NK-92 treated with Interleukin-12 subunit alpha and Interleukin-12 subunit beta, amount 100 ng/mL, for 24 hours (cell line): Measurements from ENCODE around the gene DCTN4.

Source experiments
- DNase-seq: peaks from one replicate; lab custom pipeline; 2025; lab: John Stamatoyannopoulos, UW

DCTN4 gene

GRCh38 chr5:150738862-150739261 lies 20.0 kb downstream of the DCTN4 start:
- no peak for DNase-seq

GRCh38 chr5:150734579-150735384 lies 24.0 kb downstream of the DCTN4 start:
- DNase-seq: no peak

GRCh38 chr5:150731669-150732242 lies 27.1 kb downstream of the DCTN4 start:
- no peak for DNase-seq

- no peak for DNase-seq
These were observed 29.0 kb downstream of the DCTN4 start for GRCh38 chr5:150729859-150730258.

- DNase-seq: no peak
These were observed 35.0 kb downstream of the DCTN4 start for GRCh38 chr5:150723845-150724244.

- no peak for DNase-seq
These were observed 48.7 kb downstream of the DCTN4 start for GRCh38 chr5:150710165-150710564.

GRCh38 chr5:150706776-150707390 lies 51.9 kb downstream of the DCTN4 start:
- no peak for DNase-seq

GRCh38 chr5:150703762-150704161 lies 55.1 kb downstream of the DCTN4 start:
- no peak for DNase-seq

GRCh38 chr5:150700594-150701377 lies 58.0 kb downstream of the DCTN4 start, which contains the start of gene RBM22:
TSS of gene RBM22 (minus strand) at chr5:150701062. CDS start at chr5:150700985, 77 bp downstream.
- peak; percentile 86 for DNase-seq

GRCh38 chr5:150700246-150700593 lies 58.6 kb downstream of the DCTN4 start:
- no peak for DNase-seq

GRCh38 chr5:150694612-150695011 lies 64.2 kb downstream of the DCTN4 start:
- no peak for DNase-seq

GRCh38 chr5:150692276-150692675 lies 66.5 kb downstream of the DCTN4 start:
- DNase-seq: no peak

- DNase-seq: no peak
These were observed 68.1 kb downstream of the DCTN4 start for GRCh38 chr5:150690760-150691159.

- DNase-seq: no peak
These were observed 69.7 kb downstream of the DCTN4 start for GRCh38 chr5:150689120-150689519.

GRCh38 chr5:150676578-150676977 lies 82.2 kb downstream of the DCTN4 start:
- DNase-seq: no peak

GRCh38 chr5:150675069-150675468 lies 83.7 kb downstream of the DCTN4 start:
- no peak for DNase-seq

GRCh38 chr5:150674341-150674821 lies 84.4 kb downstream of the DCTN4 start:
- DNase-seq: no peak

- DNase-seq: no peak
These were observed 85.9 kb downstream of the DCTN4 start for GRCh38 chr5:150672884-150673275.

GRCh38 chr5:150672237-150672883 lies 86.5 kb downstream of the DCTN4 start:
- no peak for DNase-seq

GRCh38 chr5:150671509-150672236 lies 87.1 kb downstream of the DCTN4 start:
- no peak for DNase-seq

GRCh38 chr5:150670948-150671310 lies 87.9 kb downstream of the DCTN4 start:
- DNase-seq: no peak
